ENCODE results near the gene KCNJ15. TPM values are rescaled to one million over a fixed set of nuclear protein-coding genes. Genes with fewer than 3 reads are reported as not detected.

KCNJ15 gene
- total and polyA plus RNA-seq, 2 donors (not counting 1 experiment from before 2014, with no cell fraction given): not detected

- Mint-ChIP-seq H3K27ac (no peak overlapping the region), H3K4me3 (no peak overlapping the region), H3K9me3 (ENCODE audit: insufficient read depth) (peaks cover 1% of the 10 kb centered on the region), H3K27me3 (peaks cover 4% of the 10 kb centered on the region), H3K4me1 (no peaks in the 10 kb centered on the region)
- intact Hi-C loops (cut with micrococcal nuclease): no loop called here
- DNase-seq (no peak), ATAC-seq (ENCODE audit: low read depth) (no peak)
- TF ChIP-seq EZH2 (IDR thresholded peaks at IDR 0.05; ENCODE audit: borderline replicate concordance, insufficient read depth, low read depth, low read length, poor library complexity, severe bottlenecking) (no peak), CTCF (IDR thresholded peaks at IDR 0.05) (no peak)
- 73% methylated on average over 3 of the region's 5 CpGs for WGBS (ENCODE audit: insufficient coverage)
- H2AFZ ChIP-seq (ENCODE audit: insufficient read depth, low read depth, low read length, poor library complexity, severe bottlenecking): no peak overlapping the region
- H3K9me3 ChIP-seq (ENCODE audit: control extremely low read depth in 1 of 3, control insufficient read depth in 2 of 3, insufficient read depth in 1 of 3, low read length in 2 of 3): no peaks in the 10 kb centered on the region
- H3K27me3 ChIP-seq (replicated peaks in 1 of 4; ENCODE audit: control extremely low read depth in 1 of 4, control insufficient read depth in 3 of 4, insufficient read depth in 4 of 4, low read length in 3 of 4): no peaks in the 10 kb centered on the region
- H3K9ac ChIP-seq (ENCODE audit: low read length): no peak overlapping the region
- no peak overlapping the region for H3K4me2 ChIP-seq (replicated peaks; ENCODE audit: low read depth, low read length, poor library complexity, severe bottlenecking)
- H3K27ac ChIP-seq (ENCODE audit: low read length in 2 of 2): no peak overlapping the region
- no peaks in the 10 kb centered on the region for H4K20me1 ChIP-seq (ENCODE audit: control insufficient read depth, insufficient read depth, low read length, poor library complexity, severe bottlenecking)
- H3K4me3 ChIP-seq (ENCODE audit: control extremely low read depth in 1 of 5, extremely low read depth in 1 of 5, insufficient read depth in 1 of 5, low read depth in 2 of 5, low read length in 4 of 5): no peak overlapping the region
- ChIA-PET CTCF (no interaction called here), POLR2A (no interaction called here)
- no peaks in the 10 kb centered on the region for H3K4me1 ChIP-seq (ENCODE audit: control insufficient read depth in 2 of 2, insufficient read depth in 2 of 2, low read length in 2 of 2)
- no peaks in the 10 kb centered on the region for H3K79me2 ChIP-seq (ENCODE audit: control insufficient read depth, insufficient read depth, low read length)
- no peaks in the 10 kb centered on the region for H3K36me3 ChIP-seq (replicated peaks in 1 of 2; ENCODE audit: control extremely low read depth in 1 of 2, control insufficient read depth in 1 of 2, extremely low read depth in 1 of 2, insufficient read depth in 2 of 2, low read length in 1 of 2)
Measured at GRCh38 chr21:38242061-38242460, 14.7 kb upstream of the KCNJ15 start.

- Histone ChIP-seq H3K36me3 (replicated peaks in 1 of 2; ENCODE audit: control extremely low read depth in 1 of 2, control insufficient read depth in 1 of 2, extremely low read depth in 1 of 2, insufficient read depth in 2 of 2, low read length in 1 of 2) (no peaks in the 10 kb centered on the region), H3K79me2 (ENCODE audit: control insufficient read depth, insufficient read depth, low read length) (no peaks in the 10 kb centered on the region), H3K4me1 (ENCODE audit: control insufficient read depth in 2 of 2, insufficient read depth in 2 of 2, low read length in 2 of 2) (no peaks in the 10 kb centered on the region), H3K4me3 (ENCODE audit: control extremely low read depth in 1 of 5, extremely low read depth in 1 of 5, insufficient read depth in 1 of 5, low read depth in 2 of 5, low read length in 4 of 5) (no peak overlapping the region), H3K9me3 (ENCODE audit: control extremely low read depth in 1 of 3, control insufficient read depth in 2 of 3, insufficient read depth in 1 of 3, low read length in 2 of 3) (no peaks in the 10 kb centered on the region), H3K27ac (ENCODE audit: low read length in 2 of 2) (no peak overlapping the region), H2AFZ (ENCODE audit: insufficient read depth, low read depth, low read length, poor library complexity, severe bottlenecking) (no peak overlapping the region), H4K20me1 (ENCODE audit: control insufficient read depth, insufficient read depth, low read length, poor library complexity, severe bottlenecking) (no peaks in the 10 kb centered on the region), H3K4me2 (replicated peaks; ENCODE audit: low read depth, low read length, poor library complexity, severe bottlenecking) (no peak overlapping the region), H3K9ac (ENCODE audit: low read length) (no peak overlapping the region), H3K27me3 (replicated peaks in 1 of 4; ENCODE audit: control extremely low read depth in 1 of 4, control insufficient read depth in 3 of 4, insufficient read depth in 4 of 4, low read length in 3 of 4) (no peaks in the 10 kb centered on the region)
- 70% methylated on average over 1 of the region's 7 CpGs for whole genome bisulfite sequencing (ENCODE audit: insufficient coverage)
- Mint-ChIP-seq H3K9me3 (ENCODE audit: insufficient read depth) (peaks cover 4% of the 10 kb centered on the region), H3K27me3 (peaks cover 4% of the 10 kb centered on the region), H3K4me1 (no peaks in the 10 kb centered on the region), H3K27ac (no peak overlapping the region), H3K4me3 (no peak overlapping the region)
- DNase-seq (no peak), ATAC-seq (ENCODE audit: low read depth) (no peak)
- TF ChIP-seq CTCF (IDR thresholded peaks at IDR 0.05) (no peak), EZH2 (IDR thresholded peaks at IDR 0.05; ENCODE audit: borderline replicate concordance, insufficient read depth, low read depth, low read length, poor library complexity, severe bottlenecking) (no peak)
- ChIA-PET POLR2A (no interaction called here), CTCF (no interaction called here)
- intact Hi-C loops (cut with micrococcal nuclease): no loop called here
Measured at GRCh38 chr21:38243732-38244406, 12.9 kb upstream of the KCNJ15 start.

All from B cell (primary cell).